ENCODE results near the gene PPP2R2B. TPM values are rescaled to one million over a fixed set of nuclear protein-coding genes. Genes with fewer than 3 reads are reported as not detected.

PPP2R2B gene
- polyA plus RNA-seq, 1 donor from 2014 or later = 0.14 TPM

GRCh38 chr5:146766013-146766412 is 112.5 kb downstream of the PPP2R2B start:
- Mint-ChIP-seq H3K27me3 (no peaks in the 10 kb centered on the region), H3K4me3 (no peak overlapping the region), H3K36me3 (no peaks in the 10 kb centered on the region), H3K4me1 (no peaks in the 10 kb centered on the region), H3K9me3 (peaks cover 0 to 2% (median 0%) of the 10 kb centered on the region in 3 donors), H3K27ac (no peak overlapping the region)

GRCh38 chr5:146765089-146765832 is 113.3 kb downstream of the PPP2R2B start:
- Mint-ChIP-seq H3K36me3 (no peaks in the 10 kb centered on the region), H3K27ac (no peak overlapping the region), H3K4me1 (no peaks in the 10 kb centered on the region), H3K4me3 (no peak overlapping the region), H3K27me3 (no peaks in the 10 kb centered on the region), H3K9me3 (peaks cover 0 to 4% (median 2%) of the 10 kb centered on the region in 3 donors)

GRCh38 chr5:146762830-146763229 is 115.7 kb downstream of the PPP2R2B start:
- Mint-ChIP-seq H3K9me3 (peaks cover 1 to 5% (median 2%) of the 10 kb centered on the region in 3 donors), H3K27me3 (no peaks in the 10 kb centered on the region), H3K27ac (no peak overlapping the region), H3K36me3 (no peaks in the 10 kb centered on the region), H3K4me3 (no peak overlapping the region), H3K4me1 (no peaks in the 10 kb centered on the region)

- Mint-ChIP-seq H3K27me3 (no peaks in the 10 kb centered on the region), H3K4me1 (no peaks in the 10 kb centered on the region), H3K27ac (no peak overlapping the region), H3K4me3 (no peak overlapping the region), H3K9me3 (peaks cover 2 to 5% (median 3%) of the 10 kb centered on the region in 3 donors), H3K36me3 (no peaks in the 10 kb centered on the region)
Observed at GRCh38 chr5:146761811-146762210, 116.7 kb downstream of the PPP2R2B start.

DNA sequence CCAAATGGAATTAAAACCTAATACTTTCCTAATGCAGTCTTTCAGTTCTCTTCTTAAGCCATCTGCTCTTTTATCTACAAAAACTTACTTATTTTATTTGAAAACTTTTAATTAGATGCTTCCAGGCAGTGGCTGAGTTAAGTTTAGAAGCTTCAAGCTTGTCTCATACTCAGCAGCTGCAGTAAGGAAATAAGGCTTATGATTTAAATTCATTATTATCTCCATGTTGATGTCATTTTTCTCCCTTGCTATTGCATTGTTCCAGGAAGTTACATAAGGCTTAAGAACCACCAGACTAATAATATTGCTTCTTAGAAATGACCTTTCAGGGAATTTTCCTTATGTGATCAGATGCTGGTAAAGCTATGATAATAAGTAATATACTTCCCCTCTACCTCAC is 119.6 kb downstream of the PPP2R2B start:
- no peak overlapping the region for H3K4me3 Mint-ChIP-seq
- H3K4me1 Mint-ChIP-seq = no peaks in the 10 kb centered on the region
- H3K9me3 Mint-ChIP-seq = peaks cover 0 to 5% (median 5%) of the 10 kb centered on the region in 3 donors
- no peaks in the 10 kb centered on the region for H3K36me3 Mint-ChIP-seq
- no peak overlapping the region for H3K27ac Mint-ChIP-seq
- H3K27me3 Mint-ChIP-seq = no peaks in the 10 kb centered on the region

DNA sequence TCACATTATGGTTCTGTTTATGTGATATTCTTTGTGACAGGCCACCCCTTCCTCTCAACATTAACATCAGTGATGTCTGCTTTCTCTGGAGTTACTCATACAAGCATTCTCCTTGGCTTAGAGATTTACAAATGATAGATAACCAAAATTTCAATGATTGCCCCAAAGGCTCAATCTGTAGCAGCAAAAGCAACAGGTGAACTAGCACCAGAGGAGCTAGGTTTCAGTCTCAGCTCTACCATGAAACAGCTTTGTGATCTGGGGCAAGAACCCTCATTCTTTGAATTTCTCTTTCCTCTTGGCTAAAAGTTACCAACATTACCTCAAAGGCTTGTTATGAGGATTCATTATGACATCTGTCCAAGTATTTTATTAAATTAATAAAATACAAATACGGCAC is 120.5 kb downstream of the PPP2R2B start:
- no peak overlapping the region for H3K27ac Mint-ChIP-seq
- H3K9me3 Mint-ChIP-seq = peaks cover 0 to 5% (median 5%) of the 10 kb centered on the region in 3 donors
- H3K4me3 Mint-ChIP-seq = no peak overlapping the region
- no peaks in the 10 kb centered on the region for H3K27me3 Mint-ChIP-seq
- H3K4me1 Mint-ChIP-seq = no peaks in the 10 kb centered on the region
- no peaks in the 10 kb centered on the region for H3K36me3 Mint-ChIP-seq

DNA sequence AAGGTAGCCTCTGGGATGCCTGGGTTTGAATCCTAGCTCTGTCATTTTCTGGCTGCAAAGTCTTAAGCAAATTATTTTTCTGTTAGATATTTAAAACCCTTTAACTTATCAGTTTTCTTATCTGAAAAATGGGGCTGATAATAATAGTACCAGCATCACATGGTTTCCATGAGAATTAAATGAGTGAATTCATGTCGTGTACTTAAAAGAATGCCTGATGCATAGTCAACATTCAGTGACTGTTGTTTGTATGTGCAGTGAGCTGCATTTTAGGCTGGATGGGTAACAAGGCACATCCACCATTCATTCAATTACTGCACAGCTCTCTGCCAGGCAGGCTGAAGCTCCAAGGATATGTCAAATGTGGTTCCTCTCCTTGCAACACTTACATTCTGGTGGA is 122.0 kb downstream of the PPP2R2B start:
- H3K4me1 Mint-ChIP-seq = no peaks in the 10 kb centered on the region
- no peak overlapping the region for H3K27ac Mint-ChIP-seq
- H3K4me3 Mint-ChIP-seq = no peak overlapping the region
- no peaks in the 10 kb centered on the region for H3K36me3 Mint-ChIP-seq
- peaks cover 0 to 8% (median 5%) of the 10 kb centered on the region in 3 donors for H3K9me3 Mint-ChIP-seq
- no peaks in the 10 kb centered on the region for H3K27me3 Mint-ChIP-seq

- H3K27me3 Mint-ChIP-seq = no peaks in the 10 kb centered on the region
- H3K4me1 Mint-ChIP-seq = no peaks in the 10 kb centered on the region
- H3K27ac Mint-ChIP-seq = no peak overlapping the region
Observed at GRCh38 chr5:146755793-146756192, 122.8 kb downstream of the PPP2R2B start.

GRCh38 chr5:146754621-146755020 is 123.9 kb downstream of the PPP2R2B start:
- Mint-ChIP-seq H3K4me3 (no peak overlapping the region), H3K27me3 (no peaks in the 10 kb centered on the region), H3K36me3 (no peaks in the 10 kb centered on the region), H3K9me3 (peaks cover 0 to 5% (median 5%) of the 10 kb centered on the region in 3 donors), H3K4me1 (no peaks in the 10 kb centered on the region), H3K27ac (no peak overlapping the region)

More at GRCh38 chr5:146755793-146756192, 122.8 kb downstream of the PPP2R2B start:
- H3K36me3 Mint-ChIP-seq = no peaks in the 10 kb centered on the region
- H3K9me3 Mint-ChIP-seq = peaks cover 0 to 10% (median 5%) of the 10 kb centered on the region in 3 donors
- H3K4me3 Mint-ChIP-seq = no peak overlapping the region

DNA sequence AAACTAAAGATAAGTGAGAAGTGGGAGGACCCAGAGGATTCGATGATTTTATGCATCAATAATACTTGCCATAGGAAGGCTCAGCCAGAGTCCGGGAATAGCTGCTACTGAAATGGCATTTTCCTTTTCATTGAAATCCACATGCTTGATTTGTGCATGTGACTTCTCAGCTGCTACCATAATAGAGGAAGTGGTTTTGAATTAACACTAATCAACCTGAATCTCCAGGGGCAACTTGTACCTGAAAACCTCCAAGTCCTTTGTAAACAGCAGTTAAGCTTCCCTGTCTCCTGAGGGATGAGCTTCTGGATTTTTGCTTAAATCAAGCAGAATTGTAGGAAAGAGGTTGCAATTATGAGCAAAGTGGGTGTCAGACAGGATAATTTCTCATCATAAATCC is 124.9 kb downstream of the PPP2R2B start:
- H3K27ac Mint-ChIP-seq = no peak overlapping the region
- peaks cover 0 to 7% (median 5%) of the 10 kb centered on the region in 3 donors for H3K9me3 Mint-ChIP-seq
- H3K27me3 Mint-ChIP-seq = no peaks in the 10 kb centered on the region
- no peaks in the 10 kb centered on the region for H3K36me3 Mint-ChIP-seq
- H3K4me1 Mint-ChIP-seq = no peaks in the 10 kb centered on the region
- H3K4me3 Mint-ChIP-seq = no peak overlapping the region

- Mint-ChIP-seq H3K27me3 (no peaks in the 10 kb centered on the region), H3K27ac (no peak overlapping the region), H3K36me3 (peaks cover 1% of the 10 kb centered on the region), H3K4me3 (peak overlapping the region in 1 of 4 donors; percentile 44), H3K9me3 (peaks cover 0 to 10% (median 8%) of the 10 kb centered on the region in 3 donors), H3K4me1 (no peaks in the 10 kb centered on the region)
Observed at GRCh38 chr5:146751781-146752401, 126.7 kb downstream of the PPP2R2B start.

GRCh38 chr5:146751054-146751453 is 127.5 kb downstream of the PPP2R2B start:
- H3K4me1 Mint-ChIP-seq = no peaks in the 10 kb centered on the region
- no peak overlapping the region for H3K4me3 Mint-ChIP-seq
- H3K9me3 Mint-ChIP-seq = peaks cover 0 to 11% (median 7%) of the 10 kb centered on the region in 3 donors
- no peaks in the 10 kb centered on the region for H3K27me3 Mint-ChIP-seq
- peaks cover 1% of the 10 kb centered on the region for H3K36me3 Mint-ChIP-seq
- no peak overlapping the region for H3K27ac Mint-ChIP-seq

DNA sequence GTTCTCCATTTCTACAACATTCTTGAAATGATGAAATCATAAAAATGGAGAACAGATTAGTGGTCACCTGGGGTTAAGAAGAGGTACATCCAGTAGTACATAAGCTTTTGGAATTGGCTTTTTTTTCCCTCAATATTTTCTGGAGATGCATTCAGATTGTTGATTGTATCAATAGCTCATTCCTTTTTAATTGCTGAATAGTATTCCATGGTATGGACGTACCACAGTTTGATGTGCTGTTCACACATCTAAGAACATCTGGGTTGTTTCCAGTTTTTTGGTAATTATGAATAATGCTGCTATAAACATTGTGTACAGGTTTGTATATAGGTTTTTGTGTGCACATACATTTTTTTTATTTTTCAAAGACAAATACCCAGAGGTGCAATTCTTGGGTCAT is 130.0 kb downstream of the PPP2R2B start:
- no peak overlapping the region for H3K27ac Mint-ChIP-seq
- peaks cover 1% of the 10 kb centered on the region for H3K36me3 Mint-ChIP-seq
- peaks cover 0 to 13% (median 5%) of the 10 kb centered on the region in 3 donors for H3K9me3 Mint-ChIP-seq
- H3K4me3 Mint-ChIP-seq = no peak overlapping the region
- H3K4me1 Mint-ChIP-seq = no peaks in the 10 kb centered on the region
- peaks cover 1% of the 10 kb centered on the region for H3K27me3 Mint-ChIP-seq

GRCh38 chr5:146745931-146746577 is 132.5 kb downstream of the PPP2R2B start:
- Mint-ChIP-seq H3K27me3 (peaks cover 1% of the 10 kb centered on the region), H3K36me3 (peaks cover 1% of the 10 kb centered on the region), H3K9me3 (peaks cover 0 to 8% (median 5%) of the 10 kb centered on the region in 3 donors), H3K4me3 (no peak overlapping the region), H3K4me1 (no peaks in the 10 kb centered on the region), H3K27ac (no peak overlapping the region)

- no peak overlapping the region for H3K27ac Mint-ChIP-seq
- peaks cover 1% of the 10 kb centered on the region for H3K36me3 Mint-ChIP-seq
- H3K9me3 Mint-ChIP-seq = peaks cover 0 to 8% (median 5%) of the 10 kb centered on the region in 3 donors
- H3K4me3 Mint-ChIP-seq = no peak overlapping the region
- H3K4me1 Mint-ChIP-seq = no peaks in the 10 kb centered on the region
- H3K27me3 Mint-ChIP-seq = peaks cover 1% of the 10 kb centered on the region
Observed at GRCh38 chr5:146744068-146744745, 134.3 kb downstream of the PPP2R2B start.

Data from IgD-negative memory B cell (primary cell).